SK-N-MC (cell line): ENCODE data around the gene MINDY4B.

Source experiments
- EZH2 ChIP-seq: fragments of 200-600 bp; sonication (generic); IDR thresholded peaks from one replicate; pipeline ENCODE4 v1.6.1; 2017; ENCODE audit warnings: antibody characterized with exemption
- POLR2AphosphoS5 ChIP-seq: IDR thresholded peaks from 2 replicates; pipeline ENCODE4 v1.6.1; 2012; ENCODE audit warnings: mild to moderate bottlenecking, low read depth, low read length, borderline replicate concordance

DNA sequence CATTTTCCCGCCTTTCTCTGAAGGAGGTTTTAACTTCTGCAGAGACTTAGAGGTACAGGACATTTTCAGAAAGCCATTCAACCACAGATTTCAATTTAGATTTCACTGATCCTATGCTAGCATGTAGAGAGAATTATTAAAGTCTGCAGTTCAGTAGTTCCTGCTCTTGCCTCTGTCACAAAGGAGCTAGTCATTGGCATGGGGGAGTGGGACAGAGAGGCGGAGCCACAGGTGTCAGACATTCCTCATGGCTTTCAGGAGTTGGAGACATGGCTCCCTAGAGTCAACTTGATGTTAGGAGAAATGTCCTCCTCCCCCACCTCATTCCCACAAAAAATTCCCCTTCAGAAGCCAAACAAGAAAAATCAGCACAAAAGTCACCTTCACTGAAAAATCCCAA is 76.2 kb downstream of the MINDY4B start:
- TF ChIP-seq POLR2AphosphoS5 (no peak), EZH2 (no peak)
